H1 (cell line): ENCODE measurements around the gene YBX1. TPM values are rescaled to one million over a fixed set of nuclear protein-coding genes. Genes with fewer than 3 reads are reported as not detected.

Experiments used
- ASH2L ChIP-seq: fragments of 200-600, 300-600 bp; sonication (generic); IDR thresholded peaks from one replicate; pipeline ENCODE4 v1.7.1; 2017; ENCODE audit warnings: low read length
- CBX8 ChIP-seq: fragments of 300-800, 300-1000 bp; sonication (generic); IDR thresholded peaks from 2 replicates; pipeline ENCODE4 v1.7.1; 2016; ENCODE audit warnings: low read depth, low read length, borderline replicate concordance
- CREB1 ChIP-seq: IDR thresholded peaks from 2 replicates; pipeline ENCODE4 v1.6.1; 2012; ENCODE audit warnings: inconsistent platforms
- E2F6 ChIP-seq: IDR thresholded peaks from 2 replicates; pipeline ENCODE4 v1.6.1; 2012; ENCODE audit warnings: inconsistent platforms
- EGR1 ChIP-seq: IDR thresholded peaks from 2 replicates; pipeline ENCODE4 v1.6.1; 2011; ENCODE audit warnings: low read depth, low read length, borderline replicate concordance
- TEAD4 ChIP-seq: IDR thresholded peaks from 2 replicates; pipeline ENCODE4 v1.6.1; 2012; ENCODE audit warnings: low read depth, low read length, inconsistent platforms, mixed read lengths
- YY1 ChIP-seq: IDR thresholded peaks from 2 replicates; pipeline ENCODE4 v1.6.1; 2011; ENCODE audit warnings: low read depth, mild to moderate bottlenecking, low read length
- polyA plus RNA-seq, 7 experiments: library from polyadenylated mRNA; depleted of rRNA in 3 of 7; stranded (reverse) in 5 of 7; unstranded in 2 of 7; fragments of >200 nt in 5 of 7; fragments of 200-250 nt in 2 of 7; gene quantifications; 1 replicate in 5 of 7; 2 replicates in 1 of 7; 4 replicates in 1 of 7; pipeline versions ENCODE4 v1.2.1 to v1.2.3, GENCODE V29; 2011 to 2013; ENCODE audit warnings: missing spikeins in 2 of 7, mixed read lengths in 2 of 7
- total RNA-seq: library from RNA; stranded (reverse); fragmentation: NEBNext Ultra II Directional; extraction: Animal tissue kit (Norgen Biotek cat#: 25700); gene quantifications from 2 replicates; pipeline ENCODE4 v1.2.1, GENCODE V29; 2021

YBX1 gene
- total and polyA plus RNA-seq, 2 of the 8 experiments (the other 6 are each of a cell fraction or from before 2014, with no cell fraction given) = 438 to 1,219 TPM

DNA sequence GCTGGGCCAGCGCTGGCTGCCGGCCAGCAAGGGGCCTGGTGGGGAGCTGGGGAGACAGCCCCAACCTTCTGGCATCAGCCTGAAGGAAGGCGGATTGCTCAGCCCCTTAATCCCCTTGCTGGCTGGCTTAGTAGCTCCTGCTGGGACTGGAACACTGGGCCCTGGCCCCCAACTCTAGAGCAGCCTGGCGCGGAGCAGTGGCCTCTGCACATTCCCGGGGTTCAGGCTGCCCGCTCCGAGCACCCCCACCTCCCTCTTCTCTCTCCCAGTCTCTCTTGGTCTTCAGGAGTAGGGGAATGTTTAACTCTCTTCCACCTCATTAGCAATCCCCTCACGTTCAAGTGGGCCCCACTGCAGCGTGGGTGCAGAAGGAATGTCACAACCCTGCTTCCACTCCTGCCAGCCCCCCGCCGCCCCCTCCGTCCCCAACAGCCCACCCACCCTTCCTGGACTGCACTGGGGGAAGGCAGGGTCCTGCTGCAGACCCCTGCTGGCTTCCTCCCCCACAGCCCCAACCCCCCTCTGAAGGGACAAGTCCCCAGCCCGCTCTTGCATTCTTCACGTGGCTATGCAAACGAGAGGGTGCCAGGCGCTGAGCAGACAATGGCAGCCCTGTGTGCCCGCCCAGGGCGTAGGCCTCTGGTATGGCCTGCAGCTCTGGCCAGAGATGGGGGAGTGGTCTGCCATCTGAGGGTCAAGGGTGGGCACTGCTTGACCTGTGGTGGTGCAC is 58.8 kb downstream of the YBX1 start (continued):
- no peak for TF ChIP-seq CBX8
- no peak for TF ChIP-seq ASH2L
- no peak for TF ChIP-seq EGR1
- TF ChIP-seq E2F6 = no peak; the same call in 1 of the 2 replicates
- TF ChIP-seq YY1 = peak; percentile 64; the same call in 1 of the 2 replicates
- TF ChIP-seq CREB1 = no peak
- TF ChIP-seq TEAD4 = peak; percentile 61; the same call in 1 of the 2 replicates
